ENCODE data around the gene CMTM7. TPM values are rescaled to one million over a fixed set of nuclear protein-coding genes. Genes with fewer than 3 reads are reported as not detected.

CMTM7 gene
- total and polyA plus RNA-seq, 2 of the 13 experiments (the other 11 are each of a cell fraction or from before 2014, with no cell fraction given) = 20.9 to 21.4 TPM

DNA sequence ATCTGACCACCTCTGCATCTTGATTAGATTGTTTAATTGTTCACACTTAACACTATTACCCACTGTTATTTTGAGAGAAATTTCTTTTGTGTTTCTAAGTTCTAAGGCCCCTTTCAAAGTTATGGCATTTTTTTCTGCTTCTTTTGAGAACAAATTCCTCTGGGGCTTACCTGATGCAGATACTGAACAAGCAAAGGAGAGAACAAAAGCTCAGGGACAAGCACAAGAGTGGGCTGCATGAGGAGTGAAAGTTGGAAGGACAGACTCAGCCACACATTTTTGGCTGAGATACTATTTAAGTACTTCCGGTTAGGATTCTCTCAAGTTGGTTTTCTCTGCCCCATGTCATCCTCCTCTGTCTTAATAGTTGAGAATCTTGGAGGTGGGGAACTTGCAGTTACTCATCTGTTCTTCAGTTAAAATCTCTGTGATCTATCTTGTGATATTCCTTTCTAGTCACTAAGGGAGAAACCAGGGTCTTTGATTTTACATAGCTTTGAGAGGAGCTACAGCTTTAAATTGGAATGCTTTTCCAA lies 56.3 kb downstream of the CMTM7 start (continued):
- TF ChIP-seq, protein P1, sequence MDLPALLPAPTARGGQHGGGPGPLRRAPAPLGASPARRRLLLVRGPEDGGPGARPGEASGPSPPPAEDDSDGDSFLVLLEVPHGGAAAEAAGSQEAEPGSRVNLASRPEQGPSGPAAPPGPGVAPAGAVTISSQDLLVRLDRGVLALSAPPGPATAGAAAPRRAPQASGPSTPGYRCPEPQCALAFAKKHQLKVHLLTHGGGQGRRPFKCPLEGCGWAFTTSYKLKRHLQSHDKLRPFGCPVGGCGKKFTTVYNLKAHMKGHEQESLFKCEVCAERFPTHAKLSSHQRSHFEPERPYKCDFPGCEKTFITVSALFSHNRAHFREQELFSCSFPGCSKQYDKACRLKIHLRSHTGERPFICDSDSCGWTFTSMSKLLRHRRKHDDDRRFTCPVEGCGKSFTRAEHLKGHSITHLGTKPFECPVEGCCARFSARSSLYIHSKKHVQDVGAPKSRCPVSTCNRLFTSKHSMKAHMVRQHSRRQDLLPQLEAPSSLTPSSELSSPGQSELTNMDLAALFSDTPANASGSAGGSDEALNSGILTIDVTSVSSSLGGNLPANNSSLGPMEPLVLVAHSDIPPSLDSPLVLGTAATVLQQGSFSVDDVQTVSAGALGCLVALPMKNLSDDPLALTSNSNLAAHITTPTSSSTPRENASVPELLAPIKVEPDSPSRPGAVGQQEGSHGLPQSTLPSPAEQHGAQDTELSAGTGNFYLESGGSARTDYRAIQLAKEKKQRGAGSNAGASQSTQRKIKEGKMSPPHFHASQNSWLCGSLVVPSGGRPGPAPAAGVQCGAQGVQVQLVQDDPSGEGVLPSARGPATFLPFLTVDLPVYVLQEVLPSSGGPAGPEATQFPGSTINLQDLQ (CRISPR knock-in tag; IDR thresholded peaks at IDR 0.05) = no peak
- TF ChIP-seq, protein P2, sequence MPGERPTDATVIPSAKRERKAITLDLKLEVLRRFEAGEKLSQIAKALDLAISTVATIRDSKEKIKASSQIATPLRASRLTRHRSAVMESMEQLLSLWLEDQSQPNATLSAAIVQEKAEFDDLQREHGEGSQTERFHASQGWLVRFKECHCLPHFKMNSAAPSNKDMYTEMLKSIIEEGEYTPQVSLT (CRISPR knock-in tag; IDR thresholded peaks at IDR 0.05; ENCODE audit: borderline replicate concordance, low read depth) = no peak
- no peak for TF ChIP-seq BRCA1 (CRISPR knock-in tag; IDR thresholded peaks at IDR 0.05)

DNA sequence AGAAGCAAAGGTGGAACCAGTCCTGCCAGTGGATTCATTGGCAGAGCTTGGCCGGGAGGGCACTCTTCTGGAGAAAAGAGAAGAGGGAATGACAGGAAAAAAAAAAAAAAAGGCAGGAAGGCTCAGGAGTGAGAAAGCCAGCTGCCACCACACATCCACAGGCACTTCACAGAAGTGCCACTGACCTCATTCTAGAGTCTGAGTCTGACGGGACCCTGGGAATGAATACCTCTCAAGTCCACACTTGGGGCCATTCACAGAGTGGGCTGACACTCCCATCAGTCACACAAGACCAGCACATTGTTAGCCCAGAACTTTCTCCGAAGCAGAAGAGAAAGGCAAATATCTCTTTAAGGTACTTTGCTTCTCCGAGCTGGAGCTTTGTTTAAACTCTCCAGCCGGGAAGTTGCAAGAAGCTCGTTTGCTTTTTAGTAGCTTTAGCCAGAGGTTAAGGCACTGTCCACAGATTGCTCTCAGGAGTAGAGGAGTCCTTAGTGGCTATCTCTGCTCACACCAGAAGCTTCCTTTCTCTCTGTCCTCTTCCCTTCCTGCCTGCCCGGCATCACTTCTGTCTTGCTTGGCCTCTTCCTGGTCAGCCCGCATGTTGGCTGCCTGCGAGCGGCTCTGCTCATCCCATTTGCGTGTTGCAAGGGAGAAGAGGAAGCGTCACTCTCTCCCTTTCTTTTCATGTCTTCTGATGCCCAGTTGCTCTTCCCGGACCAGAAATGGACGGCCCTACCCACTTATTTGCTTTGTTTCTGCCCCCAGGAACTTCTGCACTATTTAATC lies 57.2 kb downstream of the CMTM7 start:
- intact Hi-C loops (cut with micrococcal nuclease; ENCODE audit: unreplicated experiment) (no loop called here), in situ Hi-C loops (cut with HindIII; ENCODE audit: extremely low pct_ligation_motif_present, low pct_unique_long_range_greater_than_20kb) (no loop called here)
- POLR2A ChIA-PET = no interaction called here
- Histone ChIP-seq H3K9me3 (ENCODE audit: low read length) (no peaks in the 10 kb centered on the region), H3K4me2 (ENCODE audit: low read depth, low read length) (no peak overlapping the region), H3K27ac (ENCODE audit: extremely low read length, insufficient read depth, low read length) (no peak overlapping the region), H3K27me3 (ENCODE audit: control insufficient read depth in 1 of 2, insufficient read depth in 2 of 2, low read length in 2 of 2) (no peaks in the 10 kb centered on the region), H3K9ac (ENCODE audit: insufficient read depth, low read depth, low read length) (no peak overlapping the region), H3K36me3 (replicated peaks in 1 of 2; ENCODE audit: control insufficient read depth in 1 of 2, insufficient read depth in 2 of 2, low read length in 2 of 2) (peaks cover 8 to 36% of the 10 kb centered on the region in 2 experiments; a peak in 4 of 5 replicates), H2AFZ (ENCODE audit: low read length) (no peak overlapping the region), H3K4me1 (ENCODE audit: insufficient read depth, low read length) (no peaks in the 10 kb centered on the region), H3K4me3 (replicated peaks in 1 of 3; ENCODE audit: insufficient read depth in 1 of 3, low read depth in 2 of 3, low read length in 3 of 3) (no peak overlapping the region), H4K20me1 (ENCODE audit: insufficient read depth, low read length) (no peaks in the 10 kb centered on the region), H3K79me2 (ENCODE audit: insufficient read depth, low read length) (peaks cover 3% of the 10 kb centered on the region)
- no TSS peak for BruUV-seq (replicated peaks)
- 95% methylated on average over 14 of the region's 14 CpGs for WGBS (ENCODE audit: low lambda C conversion rate)
- FAIRE-seq (no peak), ATAC-seq (no peak), DNase-seq (ENCODE audit: low spot score) (no peak)
- CTCF ChIA-PET (ENCODE audit: low intra/inter-chr PET ratio, low total read pairs) = no interaction called here
- TF ChIP-seq NFKBIZ (CRISPR knock-in tag; IDR thresholded peaks at IDR 0.05) = no peak
- no peak for TF ChIP-seq NFE2L2 (IDR thresholded peaks at IDR 0.05; ENCODE audit: low read length)
- no peak for TF ChIP-seq ZNF703 (CRISPR knock-in tag; IDR thresholded peaks at IDR 0.05; ENCODE audit: borderline replicate concordance)
- no peak for TF ChIP-seq MATR3 (CRISPR knock-in tag; IDR thresholded peaks at IDR 0.05)
- TF ChIP-seq ZNF432 (CRISPR knock-in tag; IDR thresholded peaks at IDR 0.05; ENCODE audit: borderline replicate concordance) = no peak
- no peak for TF ChIP-seq ZNF589 (CRISPR knock-in tag; conservative IDR thresholded peaks at IDR 0.05)
- TF ChIP-seq, protein P3, sequence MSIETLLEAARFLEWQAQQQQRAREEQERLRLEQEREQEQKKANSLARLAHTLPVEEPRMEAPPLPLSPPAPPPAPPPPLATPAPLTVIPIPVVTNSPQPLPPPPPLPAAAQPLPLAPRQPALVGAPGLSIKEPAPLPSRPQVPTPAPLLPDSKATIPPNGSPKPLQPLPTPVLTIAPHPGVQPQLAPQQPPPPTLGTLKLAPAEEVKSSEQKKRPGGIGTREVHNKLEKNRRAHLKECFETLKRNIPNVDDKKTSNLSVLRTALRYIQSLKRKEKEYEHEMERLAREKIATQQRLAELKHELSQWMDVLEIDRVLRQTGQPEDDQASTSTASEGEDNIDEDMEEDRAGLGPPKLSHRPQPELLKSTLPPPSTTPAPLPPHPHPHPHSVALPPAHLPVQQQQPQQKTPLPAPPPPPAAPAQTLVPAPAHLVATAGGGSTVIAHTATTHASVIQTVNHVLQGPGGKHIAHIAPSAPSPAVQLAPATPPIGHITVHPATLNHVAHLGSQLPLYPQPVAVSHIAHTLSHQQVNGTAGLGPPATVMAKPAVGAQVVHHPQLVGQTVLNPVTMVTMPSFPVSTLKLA (IDR thresholded peaks at IDR 0.05) = no peak
- TF ChIP-seq, protein P4, sequence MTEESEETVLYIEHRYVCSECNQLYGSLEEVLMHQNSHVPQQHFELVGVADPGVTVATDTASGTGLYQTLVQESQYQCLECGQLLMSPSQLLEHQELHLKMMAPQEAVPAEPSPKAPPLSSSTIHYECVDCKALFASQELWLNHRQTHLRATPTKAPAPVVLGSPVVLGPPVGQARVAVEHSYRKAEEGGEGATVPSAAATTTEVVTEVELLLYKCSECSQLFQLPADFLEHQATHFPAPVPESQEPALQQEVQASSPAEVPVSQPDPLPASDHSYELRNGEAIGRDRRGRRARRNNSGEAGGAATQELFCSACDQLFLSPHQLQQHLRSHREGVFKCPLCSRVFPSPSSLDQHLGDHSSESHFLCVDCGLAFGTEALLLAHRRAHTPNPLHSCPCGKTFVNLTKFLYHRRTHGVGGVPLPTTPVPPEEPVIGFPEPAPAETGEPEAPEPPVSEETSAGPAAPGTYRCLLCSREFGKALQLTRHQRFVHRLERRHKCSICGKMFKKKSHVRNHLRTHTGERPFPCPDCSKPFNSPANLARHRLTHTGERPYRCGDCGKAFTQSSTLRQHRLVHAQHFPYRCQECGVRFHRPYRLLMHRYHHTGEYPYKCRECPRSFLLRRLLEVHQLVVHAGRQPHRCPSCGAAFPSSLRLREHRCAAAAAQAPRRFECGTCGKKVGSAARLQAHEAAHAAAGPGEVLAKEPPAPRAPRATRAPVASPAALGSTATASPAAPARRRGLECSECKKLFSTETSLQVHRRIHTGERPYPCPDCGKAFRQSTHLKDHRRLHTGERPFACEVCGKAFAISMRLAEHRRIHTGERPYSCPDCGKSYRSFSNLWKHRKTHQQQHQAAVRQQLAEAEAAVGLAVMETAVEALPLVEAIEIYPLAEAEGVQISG (CRISPR knock-in tag; IDR thresholded peaks at IDR 0.05) = no peak
- TF ChIP-seq ZNF124 (CRISPR knock-in tag; IDR thresholded peaks at IDR 0.05) = no peak
- no peak for TF ChIP-seq ZNF543 (CRISPR knock-in tag; IDR thresholded peaks at IDR 0.05)
- no peak for TF ChIP-seq ZMYM2 (CRISPR knock-in tag; IDR thresholded peaks at IDR 0.05)
- no peak for TF ChIP-seq ZNF333 (CRISPR knock-in tag; IDR thresholded peaks at IDR 0.05; ENCODE audit: borderline replicate concordance)
- TF ChIP-seq TP53 (CRISPR knock-in tag; conservative IDR thresholded peaks at IDR 0.05) = no peak
